SHP77 treated with DMSO at 0.1 percent for 48 hours (cell line): Measurements from ENCODE around the gene C22orf42.
A peak's percentile ranks its signal among the peaks of the same experiment; 100 is the strongest.
"Not testable (repeated sequence)": the region's sequence is repeated elsewhere in the genome, so short reads cannot be mapped to it uniquely, and the experiment has no call there.

Source experiments
- DNase-seq: peaks from one replicate; lab custom pipeline; 2025; lab: John Stamatoyannopoulos, UW

Gene C22orf42, protein sequence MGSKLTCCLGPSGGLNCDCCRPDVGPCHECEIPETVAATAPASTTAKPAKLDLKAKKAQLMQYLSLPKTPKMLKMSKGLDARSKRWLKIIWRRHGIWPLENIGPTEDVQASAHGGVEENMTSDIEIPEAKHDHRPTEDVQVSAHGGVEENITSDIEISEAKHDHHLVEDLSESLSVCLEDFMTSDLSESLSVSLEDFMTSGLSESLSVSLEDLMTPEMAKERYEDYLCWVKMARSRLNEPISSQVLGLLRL

DNA sequence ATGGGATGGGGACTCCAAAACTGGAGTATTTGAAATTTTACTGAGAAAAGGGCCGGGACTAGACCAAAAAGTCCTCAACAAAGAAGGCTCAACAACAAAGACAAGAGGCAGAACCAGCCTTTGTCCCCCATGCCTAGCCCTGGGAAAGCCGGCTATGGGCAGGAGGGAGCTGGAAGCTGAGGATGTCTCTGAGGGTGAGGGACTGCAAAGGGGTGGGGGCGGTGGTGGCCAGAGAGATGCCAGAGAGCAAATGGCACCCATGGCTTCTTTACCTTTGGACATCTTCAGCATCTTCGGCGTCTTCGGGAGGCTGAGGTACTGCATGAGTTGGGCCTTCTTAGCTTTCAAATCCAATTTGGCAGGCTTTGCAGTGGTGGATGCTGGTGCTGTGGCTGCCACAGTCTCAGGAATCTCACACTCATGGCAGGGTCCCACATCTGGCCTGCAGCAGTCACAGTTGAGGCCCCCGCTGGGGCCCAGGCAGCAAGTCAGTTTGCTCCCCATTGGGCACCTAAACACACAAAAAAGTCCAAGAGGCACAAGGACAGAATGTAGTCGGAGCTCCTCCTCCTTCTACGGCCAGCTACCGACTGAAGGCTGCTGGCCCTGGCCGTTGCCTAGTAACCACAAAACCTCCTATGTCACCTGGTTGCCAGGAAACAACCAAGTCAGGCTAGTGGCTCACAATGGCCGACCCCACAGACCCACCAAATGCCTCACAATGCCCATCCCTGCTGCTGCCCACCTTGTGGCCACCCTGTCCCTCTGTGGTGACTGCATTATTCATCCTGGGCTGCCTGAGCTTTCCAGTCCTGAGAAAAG, at the start of gene C22orf42:
TSS of gene C22orf42 (minus strand) at position 592 of the 822 bp plus-strand sequence. CDS start at position 504, 88 bp downstream.
- no peak for DNase-seq

DNA sequence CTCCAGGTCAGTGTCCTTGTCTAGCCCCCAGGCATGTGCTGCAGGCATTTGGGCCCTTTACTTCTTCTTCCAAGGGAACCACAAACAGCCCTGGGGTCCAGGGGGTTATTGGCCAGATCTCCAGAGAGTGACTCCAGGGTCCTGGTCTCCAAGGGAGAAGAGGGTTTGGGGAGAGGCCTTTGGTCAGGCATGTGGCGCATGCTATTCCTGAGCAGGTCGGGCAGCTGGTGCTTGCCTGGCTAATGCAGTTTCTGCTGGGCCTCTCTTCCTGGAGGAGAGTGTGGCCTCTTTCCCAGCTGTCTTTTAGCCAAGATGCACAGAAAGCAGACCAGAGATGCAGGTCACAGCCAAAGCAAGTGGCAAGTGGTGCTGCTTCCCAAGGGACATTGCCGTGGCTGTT, 49.6 kb upstream of the C22orf42 start:
- no peak for DNase-seq

DNA sequence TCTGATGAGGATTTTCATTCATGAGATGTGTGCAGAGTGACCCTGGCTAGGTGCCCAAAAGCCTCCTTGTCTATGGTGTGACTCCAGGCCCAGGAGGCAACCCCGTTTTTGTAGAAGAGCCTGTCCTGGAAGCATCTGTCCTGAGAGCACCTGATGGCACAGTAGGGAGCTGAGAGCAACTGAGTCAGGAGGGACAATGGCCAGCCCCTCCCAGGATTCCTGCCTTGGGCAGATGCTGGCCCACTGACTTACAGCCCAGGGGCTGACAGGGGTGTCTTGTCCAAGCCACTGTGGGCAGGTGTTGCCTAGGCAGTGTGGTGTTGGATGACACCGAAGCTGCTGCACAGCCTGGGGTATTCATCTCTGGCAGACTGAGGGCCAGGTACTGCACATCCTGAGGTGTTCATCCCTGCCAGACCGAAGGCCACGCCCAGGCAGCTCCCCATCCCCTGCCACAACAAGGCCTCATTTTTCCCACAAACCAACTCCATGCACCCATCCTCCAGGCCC, 48.9 kb upstream of the C22orf42 start:
- no peak for DNase-seq

DNA sequence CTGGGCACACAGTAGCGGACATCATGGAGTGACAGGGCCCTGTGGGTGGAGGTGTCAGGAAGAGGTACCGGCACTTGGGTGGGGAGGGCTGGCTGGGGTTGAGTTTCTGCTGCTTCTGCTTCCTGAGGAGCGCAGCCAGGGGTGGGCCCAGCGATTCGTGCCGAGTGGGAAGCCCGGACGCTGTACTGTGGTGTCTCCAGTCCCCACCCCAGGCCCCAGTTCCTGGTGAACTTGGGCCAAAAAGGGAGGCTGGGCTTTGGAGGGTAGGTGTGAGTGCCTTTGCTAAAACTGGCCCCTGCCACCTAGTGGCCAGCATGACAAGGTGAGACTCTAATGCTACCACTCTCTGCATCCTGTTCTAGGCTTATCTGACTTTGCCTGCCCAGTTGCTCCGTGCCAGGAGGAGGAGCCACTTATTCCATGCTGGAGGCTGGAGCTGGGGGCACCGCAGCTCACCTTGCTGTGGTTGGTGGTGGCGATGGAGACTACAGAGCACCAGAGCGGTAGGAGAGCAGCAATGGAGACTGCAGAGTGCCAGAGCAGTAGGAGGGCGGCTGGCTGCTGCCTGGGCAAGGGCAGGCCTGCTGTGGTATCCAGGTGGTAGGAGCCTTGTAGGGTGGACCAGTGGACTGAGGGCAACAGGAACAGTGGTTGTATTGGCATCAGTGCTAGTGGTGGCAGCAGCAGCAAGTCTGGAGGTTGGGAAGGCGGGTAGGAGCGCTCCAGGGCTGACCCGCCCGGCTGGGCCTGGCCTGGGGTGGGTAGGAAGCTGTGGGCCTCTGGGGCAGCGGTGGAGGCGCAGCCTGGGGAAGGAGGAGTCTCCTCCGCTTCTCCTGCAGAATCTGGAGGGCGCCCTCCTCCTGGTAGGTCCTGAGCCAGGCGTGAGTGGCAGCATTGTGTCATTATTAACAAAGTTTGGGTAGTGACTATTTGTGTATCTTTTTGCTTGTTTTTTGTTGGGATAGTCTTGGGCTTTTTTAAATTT, 48.0 kb upstream of the C22orf42 start:
- peak; percentile 8 for DNase-seq

DNA sequence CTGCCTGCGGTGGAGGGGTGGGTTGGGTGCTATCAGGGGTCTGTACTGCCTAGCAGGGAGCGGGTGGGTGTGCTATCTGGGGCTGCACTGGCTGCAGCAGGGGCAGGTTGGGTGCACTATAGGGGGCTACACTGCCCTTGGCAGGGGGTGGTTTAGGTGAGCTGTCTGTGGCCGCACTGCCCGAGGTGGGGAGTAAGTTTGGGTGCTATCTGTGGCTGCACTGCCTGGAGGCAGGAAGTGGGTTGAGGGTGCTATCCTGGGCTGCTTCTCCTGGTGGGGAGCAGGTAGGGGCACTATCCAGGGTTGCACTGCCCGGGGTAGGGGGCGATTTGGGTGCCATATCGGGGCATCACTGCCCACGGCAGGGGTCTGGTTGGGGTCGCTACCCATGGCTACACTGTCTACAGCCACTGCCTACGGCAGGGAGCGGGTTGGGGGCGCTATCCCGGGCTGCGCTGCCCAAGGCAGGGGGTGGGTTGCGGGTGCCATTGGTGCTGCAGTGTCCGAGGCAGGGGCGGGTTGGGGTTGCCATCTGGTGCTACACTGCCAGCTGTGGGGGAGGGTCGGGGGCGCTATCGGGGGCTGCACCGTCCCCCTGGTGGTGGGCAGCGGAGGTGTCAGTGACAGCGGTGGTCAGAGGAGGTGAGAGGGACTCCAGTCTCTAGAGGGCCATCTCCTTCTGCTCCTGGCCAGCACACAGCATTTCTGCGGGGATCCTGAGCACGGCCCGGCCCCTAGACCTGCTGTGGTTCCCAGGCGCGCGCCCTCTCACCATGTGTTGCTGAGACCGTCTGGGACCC, 47.1 kb upstream of the C22orf42 start:
- DNase-seq = no peak

DNA sequence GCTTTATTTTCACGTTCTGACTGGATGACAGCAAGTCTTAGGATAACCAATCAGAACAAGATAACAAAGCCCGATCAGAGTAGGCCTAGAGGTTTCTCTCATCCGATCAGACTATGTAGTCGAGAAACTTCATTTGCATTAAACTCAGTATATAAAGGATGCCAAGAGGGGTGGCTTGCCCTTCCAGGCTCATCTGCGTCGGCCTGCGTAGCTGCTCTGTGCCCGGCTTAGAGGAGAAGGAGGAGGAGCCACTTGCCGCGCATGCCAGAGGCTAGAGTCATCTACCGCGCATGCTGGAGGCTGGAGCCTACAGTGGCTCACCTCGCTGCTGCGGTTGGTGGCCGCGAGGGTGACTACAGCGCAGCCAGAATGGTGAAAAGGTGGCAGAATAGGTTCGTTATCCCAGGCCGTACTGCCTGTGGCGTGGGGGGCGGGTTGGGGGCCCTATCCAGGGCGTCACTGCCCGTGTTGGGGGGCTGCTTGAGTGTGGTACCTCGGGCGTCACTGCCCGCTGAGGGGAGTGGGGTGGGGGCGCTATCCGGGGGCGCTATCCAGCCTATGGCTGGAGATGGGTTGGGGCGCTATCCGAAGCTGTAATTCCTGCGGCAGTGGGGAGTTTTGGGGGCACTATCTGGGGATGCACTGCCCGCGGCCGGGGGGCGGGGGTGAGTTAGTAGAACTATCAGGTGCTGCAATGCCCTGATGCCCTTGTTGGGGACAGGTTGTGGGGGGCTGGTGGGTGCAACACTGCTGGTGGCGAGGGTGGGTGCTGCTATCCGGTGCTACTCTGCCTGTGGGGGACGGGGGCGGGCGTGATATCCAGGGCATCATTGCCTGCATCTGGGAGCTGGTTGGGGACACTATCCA, 46.0 kb upstream of the C22orf42 start, which contains the start of gene RFPL2:
TSS of gene RFPL2 (minus strand) at position 218 of the 867 bp plus-strand sequence. CDS start 2,622 bp downstream, outside the sequence.
- DNase-seq = peak; percentile 64

DNA sequence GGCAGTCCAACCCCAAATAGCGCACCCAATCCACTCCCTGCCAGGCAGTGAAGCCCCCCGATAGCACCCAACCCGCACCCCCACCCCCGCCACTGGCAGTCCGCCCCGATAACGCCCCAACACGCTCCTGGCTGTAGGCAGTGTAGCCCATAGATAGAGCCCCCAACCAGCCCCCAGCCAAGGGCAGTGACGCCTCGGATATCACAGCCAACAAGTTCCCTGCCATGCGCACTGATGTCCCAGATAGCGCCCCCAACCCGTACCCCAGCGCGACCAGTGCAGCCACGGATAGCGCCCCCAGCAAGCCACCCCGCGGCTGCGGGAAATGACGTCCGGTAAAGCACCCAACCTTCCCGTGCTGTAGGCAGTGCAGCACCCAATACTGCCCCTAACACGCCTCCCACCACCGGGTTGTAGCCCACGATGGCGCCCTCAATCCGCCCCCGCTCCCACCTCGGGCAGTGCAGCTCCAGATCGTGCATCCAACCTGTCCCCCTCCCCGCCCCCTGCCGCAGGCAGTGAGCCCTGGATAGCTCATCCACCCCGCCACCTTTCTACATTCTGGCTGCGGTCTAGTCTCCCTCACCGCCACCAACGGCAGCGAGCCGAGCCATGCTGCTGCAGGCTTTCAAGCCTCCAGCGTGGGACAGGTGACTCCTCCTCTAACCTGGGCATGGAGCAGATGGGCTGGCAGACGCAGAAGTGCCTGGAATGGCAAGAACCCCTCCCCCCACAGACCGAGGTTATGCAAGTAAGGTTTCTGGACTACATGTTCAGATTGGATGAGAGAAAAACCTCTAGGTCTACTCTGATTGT, 45.1 kb upstream of the C22orf42 start:
- DNase-seq = peak; percentile 21

DNA sequence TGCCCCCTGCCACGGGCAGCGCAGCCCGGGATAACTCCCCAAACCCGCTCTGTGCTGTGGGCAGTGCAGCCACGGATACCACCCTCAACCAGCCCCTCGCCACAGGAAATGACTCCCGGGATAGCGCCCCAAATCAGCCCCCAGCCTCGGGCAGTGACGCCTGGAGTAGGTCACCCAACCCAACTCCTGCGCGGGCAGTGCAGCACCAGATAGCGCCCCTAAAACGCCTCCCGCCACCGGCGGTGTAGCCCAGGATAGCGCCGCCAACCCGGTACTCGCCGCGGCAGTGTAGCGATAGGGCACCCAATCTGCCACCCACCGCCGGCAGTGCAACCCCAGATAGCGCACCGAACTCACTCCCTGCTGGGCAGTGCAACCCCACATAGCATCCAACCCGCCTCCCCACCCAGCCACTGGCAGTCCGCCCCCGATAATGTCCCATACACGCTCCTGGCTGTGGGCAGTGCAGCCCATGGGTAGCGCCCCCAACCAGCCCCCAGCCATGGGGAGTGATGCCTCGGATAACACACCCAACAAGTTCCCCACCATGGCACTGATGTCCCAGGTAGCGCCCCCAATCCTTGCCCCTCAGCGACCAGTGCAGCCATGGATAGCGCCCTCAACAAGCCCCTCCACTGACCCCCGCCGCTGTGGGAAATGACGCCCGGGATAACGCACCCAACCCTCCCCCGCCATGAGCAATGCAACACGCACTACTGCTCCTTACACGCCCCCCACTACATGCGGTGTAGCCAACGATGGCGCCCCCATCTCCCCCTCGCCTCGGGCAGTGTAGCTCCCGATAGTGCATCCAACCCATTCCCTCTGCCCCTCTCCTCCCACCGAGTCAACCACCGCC, 44.3 kb upstream of the C22orf42 start:
- no peak for DNase-seq

DNA sequence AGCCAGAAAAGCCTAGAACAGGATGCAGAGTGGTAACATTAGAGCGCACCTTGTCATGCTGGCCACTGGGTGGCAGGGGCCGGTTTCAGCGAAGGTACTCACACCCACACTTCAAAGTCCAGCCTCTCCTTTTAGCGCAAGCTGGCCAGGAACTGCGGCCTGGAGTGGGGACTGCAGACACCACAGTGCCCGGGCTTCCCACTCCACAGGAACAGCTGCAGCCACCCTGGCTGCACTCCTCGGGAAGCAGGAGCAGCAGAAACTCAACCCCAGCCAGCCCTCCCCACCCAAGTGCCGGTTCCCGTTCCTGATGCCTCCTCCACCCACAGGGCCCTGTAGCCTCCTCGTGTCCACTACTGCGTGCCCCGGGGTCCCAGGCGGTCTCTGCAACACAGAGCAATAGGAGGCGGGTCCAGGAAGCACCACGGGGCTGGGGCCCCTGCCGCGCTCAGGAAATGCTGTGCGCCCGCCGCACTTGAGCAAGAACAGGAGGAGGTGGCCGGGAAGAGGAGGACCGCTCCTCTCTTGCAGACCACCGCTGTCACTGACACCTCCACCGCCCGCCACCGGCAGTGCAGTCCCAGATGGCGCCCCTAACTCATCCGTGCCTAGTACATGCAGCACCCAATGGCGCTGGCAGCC, 43.6 kb upstream of the C22orf42 start:
- peak; percentile 30 for DNase-seq

DNA sequence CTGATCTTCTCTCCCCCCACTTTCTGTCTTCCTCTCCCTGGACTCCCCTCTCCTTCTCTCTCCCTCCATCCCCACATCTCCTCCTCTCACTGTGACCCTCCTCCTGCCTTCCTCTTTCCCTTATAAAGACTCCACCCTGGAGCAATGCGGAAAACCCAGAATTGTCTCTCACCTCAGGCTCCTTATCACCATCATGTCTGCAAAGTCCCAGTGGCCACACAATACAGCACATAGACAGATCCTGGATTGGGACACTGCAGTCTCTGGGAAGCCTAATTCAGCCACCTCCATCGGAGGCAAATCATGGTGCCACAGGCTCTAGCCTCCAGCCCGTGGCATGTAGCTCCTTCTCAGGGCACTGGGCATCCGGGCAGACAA, 43.0 kb upstream of the C22orf42 start:
- no peak for DNase-seq

DNA sequence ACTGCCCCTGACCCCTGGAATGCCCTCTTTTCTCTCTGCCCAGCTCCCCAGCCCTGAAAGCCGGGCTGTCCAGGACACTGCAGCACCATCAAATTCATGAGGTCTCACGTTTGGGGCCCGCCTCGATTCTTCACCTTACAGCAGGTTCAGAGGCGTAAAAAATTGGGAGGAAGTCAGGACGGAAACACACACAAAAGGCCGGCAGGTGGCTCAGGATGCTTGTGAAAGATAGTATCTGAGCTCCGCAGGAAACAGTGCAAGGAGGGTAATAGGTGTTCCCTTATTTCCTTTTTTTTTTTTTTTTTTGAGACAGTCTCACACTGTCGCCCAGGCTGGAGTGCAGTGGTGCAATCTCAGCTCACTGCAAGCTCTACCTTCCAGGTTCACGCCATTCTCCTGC, 41.6 kb upstream of the C22orf42 start:
- DNase-seq = no peak

DNA sequence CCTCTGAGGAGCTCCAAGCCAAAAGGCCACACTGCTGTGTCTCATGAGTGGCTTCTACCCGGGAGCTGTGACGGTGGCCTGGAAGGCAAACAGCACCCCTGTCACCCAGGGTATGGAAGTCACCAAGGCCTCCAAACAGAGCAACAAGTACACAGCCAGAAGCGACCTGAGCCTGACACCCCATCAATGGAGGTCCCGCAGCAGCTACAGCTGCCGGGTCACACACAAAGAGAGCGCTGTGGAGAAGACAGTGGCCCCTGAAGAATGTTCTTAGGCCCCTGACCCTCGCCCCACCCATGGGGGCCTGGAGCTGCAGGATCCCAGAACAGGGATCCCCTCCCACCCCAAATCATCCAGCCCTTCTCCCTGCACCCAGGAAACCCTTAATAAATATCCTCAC, 40.9 kb upstream of the C22orf42 start:
- no peak for DNase-seq

DNA sequence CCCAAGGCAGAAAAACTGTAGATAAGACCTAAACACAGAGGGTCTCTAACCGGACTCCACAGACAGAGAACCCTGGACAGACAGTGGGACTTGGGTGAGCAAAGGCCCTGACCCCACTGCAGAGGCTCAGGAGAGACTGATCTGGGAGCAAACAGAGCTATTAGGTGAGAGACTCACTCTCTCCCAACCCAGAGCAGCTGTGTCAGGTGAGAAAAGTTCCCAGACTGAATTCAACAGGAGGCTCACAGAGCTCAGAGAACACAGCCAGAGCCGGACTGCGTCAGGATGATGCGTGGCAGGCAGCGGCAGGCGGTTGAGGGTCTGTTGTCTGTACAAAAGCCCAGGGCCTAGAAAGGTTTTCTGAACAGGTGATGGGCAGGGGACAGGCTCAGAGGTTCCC, 40.2 kb upstream of the C22orf42 start:
- DNase-seq = no peak

DNA sequence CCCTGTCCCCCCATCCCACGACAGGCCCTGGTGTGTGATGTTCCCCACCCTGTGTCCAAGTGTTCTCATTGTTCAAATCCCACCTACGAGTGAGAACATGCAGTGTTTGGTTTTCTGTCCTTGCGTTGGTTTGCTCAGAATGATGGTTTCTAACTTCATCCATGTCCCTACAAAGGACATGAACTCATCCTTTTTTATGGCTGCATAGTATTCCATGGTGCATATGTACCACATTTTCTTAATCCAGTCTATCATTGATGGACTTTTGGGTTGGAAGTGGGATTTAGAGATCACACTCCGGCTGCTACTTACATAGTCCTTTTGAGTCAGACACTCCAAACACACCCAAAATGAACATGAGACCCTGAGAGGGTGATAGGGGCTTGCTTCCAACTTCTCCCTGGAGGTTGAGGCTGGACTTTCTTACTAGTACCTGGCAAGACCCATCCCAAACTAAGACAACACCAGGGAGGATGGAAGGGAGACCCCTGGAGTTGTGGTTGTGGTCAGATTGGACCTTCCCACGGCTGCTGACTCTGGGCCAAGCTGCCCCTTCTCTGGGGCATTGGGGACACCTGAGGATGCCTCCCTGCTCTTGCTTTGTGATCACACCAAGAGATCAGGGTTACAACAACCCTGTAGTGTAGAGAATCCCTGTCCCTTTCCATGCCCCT, 38.6 kb upstream of the C22orf42 start:
- DNase-seq = not testable (repeated sequence)

DNA sequence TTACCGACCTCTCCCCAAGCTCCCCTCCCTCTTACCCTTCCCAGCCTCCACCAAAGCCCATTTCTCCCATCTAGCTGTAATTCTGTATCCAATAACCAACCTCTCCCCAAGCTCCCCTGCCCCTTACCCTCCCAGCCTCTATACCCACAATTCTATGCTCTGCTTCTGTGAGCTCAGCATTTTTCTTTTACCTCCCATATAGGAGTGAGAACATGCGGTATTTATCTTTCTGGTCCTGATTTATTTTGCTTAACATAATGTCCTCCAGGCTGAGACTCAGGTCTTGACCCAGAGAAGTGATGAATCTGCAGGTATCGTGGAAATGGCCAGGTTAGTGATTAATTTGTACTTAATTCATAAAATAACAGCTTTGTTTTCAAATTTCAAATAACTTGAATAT, 36.8 kb upstream of the C22orf42 start:
- DNase-seq = not testable (repeated sequence)

DNA sequence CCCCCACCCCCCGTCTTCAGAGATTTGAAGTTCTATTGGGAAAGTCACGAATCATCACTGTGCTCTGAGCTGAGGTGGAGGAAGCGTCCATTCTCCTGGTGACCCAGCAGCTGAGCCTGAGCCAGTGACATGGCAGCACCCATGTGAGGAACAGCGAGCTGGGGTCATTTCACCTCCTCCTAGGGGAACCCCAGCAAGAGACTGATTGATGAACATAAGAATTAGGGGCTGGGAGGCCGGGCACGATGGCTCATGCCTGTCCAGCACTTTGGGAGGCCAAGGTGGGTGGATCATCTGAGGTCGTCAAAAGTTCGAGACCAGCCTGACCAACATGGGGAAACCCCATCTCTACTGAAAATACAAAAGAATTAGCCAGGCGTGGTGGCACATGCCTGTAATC, 34.2 kb upstream of the C22orf42 start:
- not testable (repeated sequence) for DNase-seq

DNA sequence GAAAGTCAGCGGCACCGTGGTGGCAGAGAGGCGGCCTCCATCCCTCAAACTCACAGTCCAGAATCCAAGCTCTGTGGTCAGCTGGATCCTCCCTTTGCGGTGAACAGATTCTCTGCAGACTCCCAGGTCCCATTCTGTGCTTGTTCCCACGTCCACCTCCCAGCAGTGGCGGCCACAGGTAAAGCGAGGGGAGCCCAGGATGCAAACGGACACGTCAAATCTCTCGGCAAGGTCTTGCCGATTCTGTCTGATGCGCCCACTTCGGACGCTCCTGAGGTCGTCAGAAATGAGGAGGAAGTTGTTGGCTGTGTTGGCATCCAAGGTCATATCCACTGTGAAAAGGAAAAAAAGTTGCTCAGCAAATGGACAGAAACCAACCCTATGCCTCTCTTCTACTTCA, 31.9 kb upstream of the C22orf42 start:
- DNase-seq = not testable (repeated sequence)
